ENCODE data around the gene SLC38A10. TPM values are rescaled to one million over a fixed set of nuclear protein-coding genes. Genes with fewer than 3 reads are reported as not detected.

SLC38A10 gene
- polyA plus RNA-seq, 1 donor from 2014 or later = 37.4 TPM

- no peak overlapping the region for H3K27ac ChIP-seq (ENCODE audit: low read length)
These were observed 29.2 kb upstream of the SLC38A10 start for GRCh38 chr17:81324177-81324850.

DNA sequence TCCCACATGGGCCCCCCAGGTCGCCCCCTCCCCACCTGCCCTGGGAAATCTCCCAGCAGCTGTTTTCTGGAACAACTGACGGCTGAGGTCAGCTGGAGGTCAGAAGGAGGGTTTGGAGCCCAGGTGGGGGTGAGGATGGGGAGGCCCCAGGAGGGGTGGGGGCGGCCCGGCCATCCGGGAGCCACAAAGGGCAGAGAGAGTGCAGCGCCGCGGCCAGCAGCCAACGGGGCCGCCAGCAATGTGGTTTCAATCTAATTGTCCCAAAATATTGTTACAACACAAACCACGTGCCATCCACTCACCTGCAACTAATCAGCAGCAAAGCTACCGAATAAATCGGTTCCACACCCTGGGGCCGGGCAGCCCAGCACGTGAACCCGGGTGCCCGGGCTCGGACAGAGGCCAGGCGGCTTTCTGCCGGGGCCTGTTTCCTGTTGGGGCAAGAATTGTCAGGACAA, 28.3 kb upstream of the SLC38A10 start:
- no peaks in the 10 kb centered on the region for H3K79me2 ChIP-seq (replicated peaks; ENCODE audit: insufficient read depth, low read length)
- no peak for TF ChIP-seq TAF1 (IDR thresholded peaks at IDR 0.05; ENCODE audit: low read depth)
- no peak for TF ChIP-seq REST (IDR thresholded peaks at IDR 0.05; ENCODE audit: borderline replicate concordance)
- TF ChIP-seq EP300 (conservative IDR thresholded peaks at IDR 0.05; ENCODE audit: poor library complexity, severe bottlenecking) = no peak
- no peak for TF ChIP-seq POLR2AphosphoS5 (IDR thresholded peaks at IDR 0.05)
- no peak for TF ChIP-seq RAD21 (conservative IDR thresholded peaks at IDR 0.05)
- TF ChIP-seq MXI1 (conservative IDR thresholded peaks at IDR 0.05; ENCODE audit: poor library complexity, severe bottlenecking) = no peak
- no peak for TF ChIP-seq SMC3 (conservative IDR thresholded peaks at IDR 0.05; ENCODE audit: poor library complexity)

More at GRCh38 chr17:81324177-81324850, 29.2 kb upstream of the SLC38A10 start:
- no peaks in the 10 kb centered on the region for H3K9me2 ChIP-seq (ENCODE audit: insufficient read depth, low read length)
- H3K9ac ChIP-seq (ENCODE audit: low read length) = no peak overlapping the region
- H3K9me3 ChIP-seq (ENCODE audit: low read length) = no peaks in the 10 kb centered on the region
- H3K36me3 ChIP-seq (ENCODE audit: insufficient read depth, low read length) = no peaks in the 10 kb centered on the region
- no peak overlapping the region for H2AFZ ChIP-seq (ENCODE audit: low read depth, low read length)
- no peaks in the 10 kb centered on the region for H3F3A ChIP-seq (ENCODE audit: insufficient read depth, low read length, poor library complexity, severe bottlenecking)
- no peaks in the 10 kb centered on the region for H3K79me2 ChIP-seq (replicated peaks; ENCODE audit: insufficient read depth, low read length)
- no peaks in the 10 kb centered on the region for H3K27me3 ChIP-seq (ENCODE audit: insufficient read depth, low read depth, low read length)
- no peak for TF ChIP-seq POLR2AphosphoS5 (IDR thresholded peaks at IDR 0.05)
- TF ChIP-seq TAF1 (IDR thresholded peaks at IDR 0.05; ENCODE audit: low read depth) = no peak
- TF ChIP-seq EZH2 (IDR thresholded peaks at IDR 0.05; ENCODE audit: borderline replicate concordance, insufficient read depth, low read length, poor library complexity, severe bottlenecking) = no peak
- no peak for TF ChIP-seq EP300 (conservative IDR thresholded peaks at IDR 0.05; ENCODE audit: poor library complexity, severe bottlenecking)
- no peak for TF ChIP-seq REST (IDR thresholded peaks at IDR 0.05; ENCODE audit: borderline replicate concordance)
- no peak for TF ChIP-seq SMC3 (conservative IDR thresholded peaks at IDR 0.05; ENCODE audit: poor library complexity)
- no peak for TF ChIP-seq RAD21 (conservative IDR thresholded peaks at IDR 0.05)
- TF ChIP-seq MXI1 (conservative IDR thresholded peaks at IDR 0.05; ENCODE audit: poor library complexity, severe bottlenecking) = no peak
- TF ChIP-seq CTCF (IDR thresholded peaks at IDR 0.05; ENCODE audit: poor library complexity, severe bottlenecking) = no peak
- no peaks in the 10 kb centered on the region for H4K20me1 ChIP-seq (ENCODE audit: insufficient read depth)
- no peak overlapping the region for H3K4me2 ChIP-seq (ENCODE audit: low read length)
- no peak overlapping the region for H3K4me3 ChIP-seq (ENCODE audit: low read length)

More for the DNA sequence above, 28.3 kb upstream of the SLC38A10 start:
- Histone ChIP-seq H3K27ac (ENCODE audit: low read length) (no peak overlapping the region), H3K27me3 (ENCODE audit: insufficient read depth, low read depth, low read length) (no peaks in the 10 kb centered on the region), H3F3A (ENCODE audit: insufficient read depth, low read length, poor library complexity, severe bottlenecking) (no peaks in the 10 kb centered on the region), H3K36me3 (ENCODE audit: insufficient read depth, low read length) (no peaks in the 10 kb centered on the region), H3K9me2 (ENCODE audit: insufficient read depth, low read length) (no peaks in the 10 kb centered on the region), H3K4me2 (ENCODE audit: low read length) (no peak overlapping the region), H3K9ac (ENCODE audit: low read length) (no peak overlapping the region), H4K20me1 (ENCODE audit: insufficient read depth) (no peaks in the 10 kb centered on the region), H3K9me3 (ENCODE audit: low read length) (no peaks in the 10 kb centered on the region), H2AFZ (ENCODE audit: low read depth, low read length) (no peak overlapping the region), H3K4me3 (ENCODE audit: low read length) (no peak overlapping the region)
